Fibroblast of skin of left quadriceps (primary cell): Measurements from ENCODE around the gene CUL9.

Experiments
- DNase-seq, 2 experiments: peaks; one replicate each; pipeline ENCODE4 v3.0.0-alpha.2; 2013; ENCODE audit warnings: low read depth in 2 of 2

CUL9 gene

GRCh38 chr6:43256670-43257366 is 74.8 kb downstream of the CUL9 start:
- DNase-seq = no peak

- DNase-seq = no peak
These were observed 75.6 kb downstream of the CUL9 start for GRCh38 chr6:43257367-43258145.

GRCh38 chr6:43258180-43258579 is 76.2 kb downstream of the CUL9 start:
- no peak for DNase-seq

- no peak for DNase-seq
These were observed 77.1 kb downstream of the CUL9 start for GRCh38 chr6:43258807-43259686.

- DNase-seq = no peak
These were observed 78.8 kb downstream of the CUL9 start for GRCh38 chr6:43260791-43261190.

- no peak for DNase-seq
These were observed 79.2 kb downstream of the CUL9 start for GRCh38 chr6:43261198-43261597.

- DNase-seq = no peak
These were observed 80.2 kb downstream of the CUL9 start for GRCh38 chr6:43262000-43262779.

GRCh38 chr6:43262780-43263313 is 80.9 kb downstream of the CUL9 start:
- DNase-seq = no peak

GRCh38 chr6:43263314-43264178 is 81.5 kb downstream of the CUL9 start:
- peak in 1 of 2 experiments; percentile 23 for DNase-seq

GRCh38 chr6:43264599-43265145 is 82.7 kb downstream of the CUL9 start:
- no peak for DNase-seq

- no peak for DNase-seq
These were observed 83.6 kb downstream of the CUL9 start for GRCh38 chr6:43265564-43265963.

GRCh38 chr6:43267619-43268354 is 85.8 kb downstream of the CUL9 start:
- no peak for DNase-seq

- DNase-seq = no peak
These were observed 86.3 kb downstream of the CUL9 start for GRCh38 chr6:43268355-43268700.

GRCh38 chr6:43268782-43269272 is 86.8 kb downstream of the CUL9 start:
- no peak for DNase-seq

GRCh38 chr6:43269273-43270007 is 87.4 kb downstream of the CUL9 start:
- DNase-seq = no peak

GRCh38 chr6:43271103-43271815 is 89.3 kb downstream of the CUL9 start:
- no peak for DNase-seq

GRCh38 chr6:43271944-43272343 is 89.9 kb downstream of the CUL9 start:
- DNase-seq = no peak

- no peak for DNase-seq
These were observed 91.7 kb downstream of the CUL9 start for GRCh38 chr6:43273707-43274106.
